Gastroesophageal sphincter (tissue), 3 donors: ENCODE measurements around the gene PIAS4.

Source experiments
- CTCF ChIP-seq, 4 experiments: fragments of 200-600 bp in 2 of 4; fragments of 450-650 bp in 2 of 4; sonication (generic) in 1 of 4; IDR thresholded peaks; one replicate each; pipeline ENCODE4 v1.5.1; 2017 to 2019; ENCODE audit warnings: antibody characterized with exemption in 4 of 4, mild to moderate bottlenecking in 2 of 4, moderate library complexity in 2 of 4
- EP300 ChIP-seq: sonication (generic); formaldehyde crosslinking; IDR thresholded peaks from one replicate; pipeline ENCODE4 v1.6.1; 2017; ENCODE audit warnings: antibody characterized with exemption, mild to moderate bottlenecking
- POLR2A ChIP-seq, 2 donors: fragments of 450-650 bp; IDR thresholded peaks; one replicate each; pipeline ENCODE4 v1.6.1; 2017; ENCODE audit warnings: antibody characterized with exemption in 2 of 2, mild to moderate bottlenecking in 2 of 2, moderate library complexity in 1 of 2
- POLR2AphosphoS5 ChIP-seq: sonication (generic); formaldehyde crosslinking; IDR thresholded peaks from one replicate; pipeline ENCODE4 v1.6.1; 2017; ENCODE audit warnings: antibody characterized with exemption

- TF ChIP-seq EP300 (no peak), CTCF (IDR thresholded peaks at IDR 0.05) (no peak), POLR2A (IDR thresholded peaks at IDR 0.05) (no peak), POLR2AphosphoS5 (no peak)
Measured at GRCh38 chr19:4044990-4045465, 37.5 kb downstream of the PIAS4 start.
